ENCODE data around the gene DDX17. TPM values are rescaled to one million over a fixed set of nuclear protein-coding genes. Genes with fewer than 3 reads are reported as not detected.
A peak's percentile ranks its signal among the peaks of the same experiment; 100 is the strongest.

Gene DDX17
- total RNA-seq: 100 to 1,000 TPM; 353 to 358 TPM

DNA sequence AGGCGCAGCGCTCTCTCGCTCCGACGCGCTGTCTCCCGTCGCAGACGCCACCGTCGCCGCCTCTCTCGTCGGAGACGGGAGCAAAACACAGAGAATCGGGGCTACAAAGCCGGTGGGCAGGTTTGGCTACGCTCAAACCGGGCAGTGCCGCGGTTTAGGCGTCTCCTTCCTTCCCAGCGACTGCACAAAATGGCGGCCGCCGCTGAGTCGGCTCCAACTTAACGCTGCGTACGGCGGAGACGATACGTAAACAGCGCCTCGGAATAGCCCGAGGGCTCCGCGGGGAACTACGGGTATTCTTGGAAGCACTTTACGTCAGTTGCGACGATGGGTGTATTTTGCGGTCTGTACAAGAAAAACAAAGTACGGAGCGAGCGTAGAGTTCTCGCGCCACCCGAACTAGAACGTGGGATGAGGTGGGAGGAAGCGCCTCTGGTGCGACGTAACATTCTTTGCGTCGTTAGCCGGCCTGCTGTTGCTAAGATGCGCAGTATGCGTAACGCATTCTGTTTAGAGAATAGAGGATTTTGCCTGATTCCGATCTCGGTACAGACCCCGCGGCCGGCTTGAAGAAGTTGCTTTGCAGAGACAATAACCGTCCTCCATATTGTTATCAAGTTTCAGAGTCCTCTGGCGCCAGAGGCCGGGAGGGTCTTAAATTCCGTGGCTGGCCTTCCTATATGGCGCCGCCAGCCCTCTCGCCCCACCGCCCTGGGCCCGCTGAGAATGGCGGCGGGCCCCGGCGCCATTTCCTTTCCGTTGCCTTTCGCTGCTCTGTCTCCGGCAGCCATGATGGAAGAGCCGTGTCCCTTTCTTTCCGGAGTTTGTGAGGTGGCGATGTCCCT lies at the start of gene DDX17:
Gene DDX17 (minus strand): TSS at position 194 of the 845 bp plus-strand sequence.
- Mint-ChIP-seq H3K27ac (peak within 1 kb of the TSS; percentile 100), H3K4me3 (peak within 1 kb of the TSS; percentile 100), H3K27me3 (no peaks in the 10 kb centered on the region), H3K9me3 (no peaks in the 10 kb centered on the region), H3K4me1 (ENCODE audit: low read depth) (peaks cover 41% of the 10 kb centered on the region), H3K36me3 (peaks cover 39% of the 10 kb centered on the region)
- POLR2A ChIA-PET: no interaction called here
- peak; percentile 97 for DNase-seq
- CTCF ChIA-PET: no interaction called here
- intact Hi-C loops (cut with micrococcal nuclease): loop anchor here (1.0 to 10.0 kb wide), 6 partner anchors 16 to 662 kb away; partner anchors contain the start of genes ANKRD54, DMC1, EIF3L and GTPBP1

DNA sequence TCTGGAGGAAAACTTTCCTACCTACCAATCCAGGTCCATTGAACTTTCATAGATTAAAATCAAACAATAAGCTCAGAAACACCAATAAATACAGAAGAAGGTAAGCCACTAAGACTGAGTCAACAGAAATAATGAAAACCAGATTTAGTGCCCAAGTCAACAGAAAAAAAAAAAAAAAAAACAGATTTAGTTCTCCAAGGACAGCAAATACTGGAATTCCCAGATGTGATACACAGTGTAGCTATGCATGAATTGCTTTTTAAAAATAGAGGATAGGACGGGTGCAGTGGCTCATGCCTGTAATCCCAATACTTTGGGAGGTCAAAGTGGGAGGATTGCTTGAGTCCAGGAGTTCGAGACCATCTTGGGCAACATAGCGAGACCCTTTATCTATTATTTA lies 48.2 kb upstream of the DDX17 start:
- H3K4me1 Mint-ChIP-seq (ENCODE audit: low read depth): no peaks in the 10 kb centered on the region
- H3K4me3 Mint-ChIP-seq: no peak overlapping the region
- peaks cover 2% of the 10 kb centered on the region for H3K36me3 Mint-ChIP-seq
- ChIA-PET CTCF (interaction anchor here (0.7 kb wide), 1 partner anchor 54 kb away, joined by 3 read pairs; no protein-coding TSS in a partner anchor), POLR2A (interaction anchor here (0.6 to 1.0 kb wide), 2 partner anchors 17 to 200 kb away, joined by 3 to 4 read pairs; no protein-coding TSS in a partner anchor)
- no peak for DNase-seq
- intact Hi-C loops (cut with micrococcal nuclease): no loop called here
- no peaks in the 10 kb centered on the region for H3K9me3 Mint-ChIP-seq
- H3K27me3 Mint-ChIP-seq: no peaks in the 10 kb centered on the region
- no peak overlapping the region for H3K27ac Mint-ChIP-seq

DNA sequence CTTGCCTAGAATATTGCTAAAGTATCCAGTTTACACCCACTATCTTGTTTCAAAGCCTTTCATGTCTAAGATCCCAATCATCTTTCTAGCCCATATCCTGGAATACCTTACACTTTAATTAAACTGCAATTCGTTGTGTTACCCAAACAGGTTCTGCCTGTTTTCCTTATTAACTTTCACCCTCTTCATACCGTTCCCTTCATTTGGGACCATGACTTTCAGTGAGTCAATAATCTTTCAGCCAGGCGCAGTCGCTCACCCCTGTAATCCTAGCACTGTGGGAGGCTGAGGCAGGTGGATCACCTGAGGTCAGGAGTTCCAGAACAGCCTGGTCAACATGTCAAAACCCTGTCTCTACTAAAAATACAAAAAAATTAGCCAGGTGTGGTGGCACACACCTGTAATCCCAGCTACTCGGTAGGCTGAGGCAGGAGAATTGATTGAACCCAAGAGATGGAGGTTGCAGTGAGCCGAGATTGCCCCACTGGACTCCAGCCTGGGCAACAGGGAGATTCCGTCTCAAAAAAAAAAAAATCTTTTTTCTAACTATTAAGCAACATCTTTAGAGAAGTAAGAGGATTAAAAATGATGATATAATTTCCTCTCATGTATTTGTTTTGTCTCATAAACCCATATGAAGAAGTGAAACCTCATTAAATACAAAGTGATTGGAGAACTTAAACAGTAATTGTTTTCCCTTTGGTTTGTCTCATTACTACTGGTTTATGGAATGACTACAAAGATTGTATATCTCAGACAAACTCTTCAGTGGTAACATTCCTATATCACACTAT lies 43.2 kb upstream of the DDX17 start:
- Mint-ChIP-seq H3K4me1 (ENCODE audit: low read depth) (no peaks in the 10 kb centered on the region), H3K4me3 (no peak overlapping the region), H3K27ac (no peak overlapping the region), H3K9me3 (peaks cover 4% of the 10 kb centered on the region), H3K27me3 (no peaks in the 10 kb centered on the region), H3K36me3 (peaks cover 8% of the 10 kb centered on the region)
- DNase-seq: no peak
- intact Hi-C loops (cut with micrococcal nuclease): no loop called here
- ChIA-PET POLR2A (no interaction called here), CTCF (no interaction called here)

DNA sequence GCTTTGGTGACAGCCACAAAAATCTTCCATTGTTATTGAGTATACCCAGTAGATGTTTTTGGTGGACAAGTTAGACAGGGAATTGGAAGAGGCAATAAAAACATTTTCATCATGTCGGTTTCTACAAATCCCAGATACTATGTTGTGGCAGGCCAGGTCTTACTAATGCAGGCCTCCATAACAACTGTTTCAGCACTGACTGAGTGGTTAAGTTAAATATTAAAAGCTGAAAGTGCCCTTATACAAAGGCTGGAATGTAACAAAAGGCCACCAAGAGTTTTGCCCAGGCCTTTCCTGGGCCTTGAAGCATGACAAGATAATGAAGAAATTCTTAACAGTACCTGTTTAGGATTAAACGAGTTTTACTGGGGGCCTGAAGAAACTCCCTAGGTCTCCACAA lies 34.6 kb upstream of the DDX17 start:
- POLR2A ChIA-PET: no interaction called here
- Mint-ChIP-seq H3K4me1 (ENCODE audit: low read depth) (no peaks in the 10 kb centered on the region), H3K4me3 (no peak overlapping the region), H3K36me3 (peaks cover 25% of the 10 kb centered on the region), H3K27me3 (no peaks in the 10 kb centered on the region), H3K27ac (no peak overlapping the region), H3K9me3 (peaks cover 22% of the 10 kb centered on the region)
- DNase-seq: no peak
- intact Hi-C loops (cut with micrococcal nuclease): no loop called here
- CTCF ChIA-PET: no interaction called here

DNA sequence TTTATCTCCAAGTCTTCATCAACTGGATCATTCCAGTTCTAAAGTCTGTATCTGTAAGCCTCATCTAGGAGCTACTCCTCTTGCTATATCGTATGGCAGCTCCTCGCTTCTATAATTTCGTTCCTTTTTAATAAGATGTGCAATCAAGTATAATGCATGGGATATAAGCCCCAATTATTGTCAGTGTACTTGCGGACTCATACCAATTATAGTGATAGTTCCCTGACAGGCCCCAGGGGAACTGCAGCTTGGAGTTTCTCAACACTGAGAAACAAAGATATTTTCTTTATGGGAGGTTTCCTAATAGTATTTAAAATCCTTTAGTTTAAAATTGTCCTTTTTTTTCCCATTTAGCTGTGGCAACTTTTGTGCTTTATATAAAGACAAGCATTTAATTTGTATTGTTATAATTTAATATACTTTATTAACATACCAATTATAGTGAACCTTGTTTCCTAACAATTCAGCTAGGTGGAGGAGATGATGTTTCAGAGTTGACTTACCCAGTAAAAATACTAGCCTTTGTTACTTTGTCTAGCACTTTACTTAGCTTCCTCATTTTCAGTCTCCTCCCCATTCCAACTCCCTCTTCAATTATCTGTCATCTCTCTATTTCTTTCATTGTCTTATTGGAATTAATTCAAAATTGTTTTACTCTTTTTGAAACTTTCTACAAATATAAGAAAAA lies 25.3 kb upstream of the DDX17 start:
- intact Hi-C loops (cut with micrococcal nuclease): no loop called here
- DNase-seq: no peak
- Mint-ChIP-seq H3K4me1 (ENCODE audit: low read depth) (peaks cover 5% of the 10 kb centered on the region), H3K27ac (peak overlapping the region; percentile 83), H3K36me3 (no peaks in the 10 kb centered on the region), H3K27me3 (no peaks in the 10 kb centered on the region), H3K4me3 (peak overlapping the region; percentile 7), H3K9me3 (no peaks in the 10 kb centered on the region)
- CTCF ChIA-PET: interaction anchor here (0.6 to 1.4 kb wide), 3 partner anchors 27 to 453 kb away, joined by 3 to 4 read pairs (median 4); no protein-coding TSS in a partner anchor
- POLR2A ChIA-PET: interaction anchor here (1.3 kb wide), 1 partner anchor 8 kb away, joined by 3 read pairs; no protein-coding TSS in a partner anchor

DNA sequence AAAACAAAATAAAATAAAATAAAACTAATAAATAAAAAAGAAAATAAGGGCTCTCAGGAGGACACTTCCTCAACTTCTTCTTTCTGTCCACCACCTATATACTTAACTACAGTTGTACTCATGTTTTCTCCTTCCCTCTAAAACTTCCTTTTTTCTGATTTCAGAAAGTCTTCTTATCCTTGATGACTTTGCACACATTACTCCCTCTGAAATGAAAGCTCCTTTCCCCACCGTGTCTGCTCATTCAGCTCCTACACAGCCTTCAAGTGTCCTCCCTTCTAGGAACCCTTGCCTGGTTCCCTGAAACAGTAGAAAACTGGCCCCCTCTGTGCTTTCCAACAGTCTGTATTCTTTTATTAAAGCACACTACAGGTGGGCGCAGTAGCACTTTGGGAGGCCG lies 18.3 kb upstream of the DDX17 start:
- Mint-ChIP-seq H3K4me3 (no peak overlapping the region), H3K27me3 (peaks cover 9% of the 10 kb centered on the region), H3K27ac (no peak overlapping the region), H3K36me3 (no peaks in the 10 kb centered on the region), H3K4me1 (ENCODE audit: low read depth) (no peaks in the 10 kb centered on the region), H3K9me3 (no peaks in the 10 kb centered on the region)
- ChIA-PET POLR2A (no interaction called here), CTCF (interaction anchor here (1.1 kb wide), 1 partner anchor 14 kb away, joined by 3 read pairs; no protein-coding TSS in a partner anchor)
- no peak for DNase-seq
- intact Hi-C loops (cut with micrococcal nuclease): no loop called here

DNA sequence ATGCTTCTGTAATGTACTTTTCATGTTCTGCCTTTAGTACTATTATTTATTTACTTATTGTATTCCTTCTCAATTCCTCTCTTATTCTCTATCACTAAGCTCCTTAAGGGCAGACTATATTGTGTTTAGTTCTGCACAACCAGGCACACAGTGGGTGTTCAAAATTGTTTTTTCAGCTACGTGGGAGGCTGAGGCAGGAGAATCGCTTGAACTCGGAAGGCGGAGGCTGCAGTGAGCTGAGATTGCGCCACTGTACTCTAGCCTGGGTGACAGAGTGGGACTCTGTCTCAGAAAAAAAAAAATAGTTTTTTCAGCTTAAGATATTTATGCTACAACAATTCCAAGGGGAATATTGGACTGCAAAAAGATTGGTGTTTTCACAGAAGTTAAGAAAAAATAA lies 17.4 kb upstream of the DDX17 start:
- intact Hi-C loops (cut with micrococcal nuclease): no loop called here
- no peak overlapping the region for H3K4me3 Mint-ChIP-seq
- H3K9me3 Mint-ChIP-seq: no peaks in the 10 kb centered on the region
- H3K27ac Mint-ChIP-seq: no peak overlapping the region
- ChIA-PET CTCF (interaction anchor here (1.1 kb wide), 2 partner anchors 13 to 471 kb away, joined by 3 to 4 read pairs; no protein-coding TSS in a partner anchor), POLR2A (interaction anchor here (0.7 to 1.1 kb wide), 2 partner anchors 8 to 101 kb away, joined by 3 read pairs; no protein-coding TSS in a partner anchor)
- peaks cover 9% of the 10 kb centered on the region for H3K27me3 Mint-ChIP-seq
- no peaks in the 10 kb centered on the region for H3K36me3 Mint-ChIP-seq
- H3K4me1 Mint-ChIP-seq (ENCODE audit: low read depth): no peaks in the 10 kb centered on the region
- no peak for DNase-seq

DNA sequence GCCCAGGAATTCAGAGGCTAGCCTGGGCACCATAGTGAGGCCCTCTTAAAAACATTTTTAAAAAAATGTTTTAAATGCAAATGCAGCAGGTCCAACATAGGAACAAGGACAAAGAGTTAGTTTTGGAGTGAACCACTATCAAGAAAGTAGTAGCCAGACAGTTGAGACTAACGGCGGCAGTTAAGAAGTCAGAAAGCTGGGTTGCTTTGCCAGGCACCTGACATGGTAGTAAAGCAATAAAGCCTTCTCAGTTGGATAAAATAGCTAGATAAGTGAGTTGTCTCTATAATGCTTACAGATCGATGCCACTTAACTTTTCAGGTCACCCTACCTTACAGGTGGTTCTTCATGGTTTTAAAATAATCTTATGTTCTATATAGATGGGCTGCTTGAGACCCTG lies 16.9 kb upstream of the DDX17 start:
- H3K9me3 Mint-ChIP-seq: no peaks in the 10 kb centered on the region
- H3K36me3 Mint-ChIP-seq: no peaks in the 10 kb centered on the region
- H3K27ac Mint-ChIP-seq: no peak overlapping the region
- ChIA-PET CTCF (interaction anchor here (1.1 kb wide), 2 partner anchors 12 to 471 kb away, joined by 3 to 4 read pairs; no protein-coding TSS in a partner anchor), POLR2A (interaction anchor here (1.1 kb wide), 1 partner anchor 9 kb away, joined by 3 read pairs; no protein-coding TSS in a partner anchor)
- intact Hi-C loops (cut with micrococcal nuclease): no loop called here
- H3K4me1 Mint-ChIP-seq (ENCODE audit: low read depth): no peaks in the 10 kb centered on the region
- DNase-seq: no peak
- no peak overlapping the region for H3K4me3 Mint-ChIP-seq
- H3K27me3 Mint-ChIP-seq: peaks cover 9% of the 10 kb centered on the region

DNA sequence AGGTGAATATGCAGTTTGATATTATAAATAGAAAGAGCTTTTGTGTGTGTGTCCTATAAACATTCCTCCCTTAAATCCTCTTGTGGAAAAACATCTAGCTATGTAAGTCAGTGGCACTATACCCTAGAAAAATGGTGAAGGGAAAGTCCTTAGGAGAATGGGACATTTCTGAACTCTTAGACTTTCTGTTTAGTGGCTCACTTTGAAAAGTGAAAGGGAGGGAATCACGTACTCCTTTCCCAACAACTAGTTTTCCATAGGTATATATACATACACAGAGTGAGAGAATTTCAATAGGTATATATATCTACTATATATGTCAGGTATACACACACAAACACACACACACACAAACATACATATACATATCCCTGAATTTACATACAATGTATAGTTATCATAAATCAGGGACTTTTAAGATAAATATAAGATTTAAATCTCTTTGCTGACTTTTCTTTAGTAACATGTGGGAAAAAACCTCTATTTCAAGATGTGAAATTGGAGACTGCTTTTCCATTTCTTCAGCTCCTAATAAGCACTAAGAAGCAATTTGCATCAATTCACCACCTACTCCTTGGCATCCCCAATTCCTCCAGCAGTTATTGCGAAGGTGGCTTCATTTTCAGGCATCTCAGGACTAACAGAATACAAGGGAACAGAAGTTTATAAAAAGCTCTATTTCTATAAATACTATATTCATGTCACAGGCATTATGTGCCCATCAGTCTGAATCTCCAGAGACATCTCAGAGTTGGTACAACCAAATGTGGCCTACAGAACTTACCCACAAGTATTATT lies 13.5 kb upstream of the DDX17 start:
- intact Hi-C loops (cut with micrococcal nuclease): no loop called here
- Mint-ChIP-seq H3K27ac (no peak overlapping the region), H3K9me3 (no peaks in the 10 kb centered on the region), H3K36me3 (no peaks in the 10 kb centered on the region), H3K4me3 (no peak overlapping the region), H3K27me3 (peaks cover 5% of the 10 kb centered on the region), H3K4me1 (ENCODE audit: low read depth) (no peaks in the 10 kb centered on the region)
- ChIA-PET POLR2A (no interaction called here), CTCF (no interaction called here)
- DNase-seq: no peak

DNA sequence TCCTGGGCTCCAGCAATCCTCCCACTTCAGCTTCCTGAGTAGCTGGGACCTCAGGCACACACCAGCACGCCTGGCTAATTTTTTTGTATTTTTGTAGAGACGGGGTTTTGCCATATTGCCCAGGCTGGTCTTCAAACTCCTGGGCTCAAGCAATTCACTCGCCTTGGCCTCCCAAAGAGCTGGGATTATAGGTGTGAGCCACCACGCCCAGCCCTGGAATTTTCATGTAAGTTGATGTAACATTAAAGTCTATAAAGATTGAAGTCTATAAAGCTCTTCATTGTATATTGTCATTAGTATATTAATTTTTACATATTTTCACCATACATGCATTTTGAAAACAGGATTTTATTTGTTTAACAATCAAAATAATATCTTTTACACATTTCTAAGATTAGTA lies 12.5 kb upstream of the DDX17 start:
- Mint-ChIP-seq H3K4me3 (no peak overlapping the region), H3K9me3 (no peaks in the 10 kb centered on the region), H3K27me3 (peaks cover 1% of the 10 kb centered on the region), H3K4me1 (ENCODE audit: low read depth) (no peaks in the 10 kb centered on the region), H3K36me3 (no peaks in the 10 kb centered on the region), H3K27ac (no peak overlapping the region)
- POLR2A ChIA-PET: no interaction called here
- DNase-seq: no peak
- intact Hi-C loops (cut with micrococcal nuclease): no loop called here
- CTCF ChIA-PET: interaction anchor here (1.3 kb wide), 1 partner anchor 404 kb away, joined by 3 read pairs; no protein-coding TSS in a partner anchor

DNA sequence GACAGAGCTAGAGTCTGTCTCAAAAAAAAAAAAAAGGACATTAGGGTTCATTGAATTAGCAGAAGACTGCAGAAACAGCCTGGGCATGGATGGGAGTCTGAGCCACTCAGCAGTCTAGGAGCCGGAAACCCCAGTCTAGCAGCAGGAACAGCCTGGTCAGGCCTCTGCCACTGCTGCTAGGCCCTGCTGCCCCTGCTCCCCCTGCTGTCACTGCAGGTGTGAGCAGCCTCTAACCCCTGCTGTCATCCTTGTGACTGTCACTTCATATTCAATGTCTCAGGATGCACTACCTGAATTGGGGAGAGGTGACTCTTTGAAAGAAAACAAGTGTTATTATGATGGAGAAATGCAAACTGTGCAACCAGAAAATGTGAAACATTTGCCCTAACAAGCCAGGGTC lies 7.0 kb upstream of the DDX17 start:
- Mint-ChIP-seq H3K27ac (no peak overlapping the region), H3K36me3 (no peaks in the 10 kb centered on the region), H3K27me3 (no peaks in the 10 kb centered on the region), H3K4me1 (ENCODE audit: low read depth) (peaks cover 2% of the 10 kb centered on the region), H3K4me3 (no peak overlapping the region), H3K9me3 (no peaks in the 10 kb centered on the region)
- CTCF ChIA-PET: no interaction called here
- DNase-seq: peak; percentile 50
- intact Hi-C loops (cut with micrococcal nuclease): no loop called here
- POLR2A ChIA-PET: no interaction called here

Measured in activated CD4-positive, alpha-beta memory T cell treated with anti-CD3 and anti-CD28 coated beads for 36 hours (primary cell).